ENCODE data around the gene PALM2AKAP2.
A peak's percentile ranks its signal among the peaks of the same experiment; 100 is the strongest.

The PALM2AKAP2 gene

DNA sequence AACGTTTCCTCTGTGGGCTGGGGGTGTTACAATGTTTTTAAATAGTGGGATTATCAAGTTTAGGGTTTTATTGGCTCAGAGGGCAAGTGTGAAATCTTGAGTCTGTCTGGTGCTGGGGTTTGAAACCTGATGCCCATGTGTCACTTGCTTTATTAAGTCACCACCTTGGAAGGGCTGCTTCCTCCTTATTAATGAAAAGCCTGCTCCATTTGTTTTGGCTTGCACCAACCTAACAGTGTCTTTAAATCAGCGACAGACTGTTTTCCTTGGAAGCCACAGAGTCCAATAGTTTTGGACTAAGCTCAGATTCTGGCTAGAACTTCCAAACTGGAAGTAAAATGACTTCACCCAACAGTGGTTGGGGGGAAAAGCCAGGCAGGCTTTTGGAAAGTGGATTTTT lies 10.7 kb upstream of the PALM2AKAP2 start:
- in situ Hi-C loops (cut with HindIII; ENCODE audit: low sequenced_read_pairs) = no loop called here
- peak; percentile 29 for DNase-seq (ENCODE audit: low read depth, low spot score)
- no peak overlapping the region for H3K4me3 ChIP-seq (ENCODE audit: low read depth, low read length)
- TF ChIP-seq, protein P1, sequence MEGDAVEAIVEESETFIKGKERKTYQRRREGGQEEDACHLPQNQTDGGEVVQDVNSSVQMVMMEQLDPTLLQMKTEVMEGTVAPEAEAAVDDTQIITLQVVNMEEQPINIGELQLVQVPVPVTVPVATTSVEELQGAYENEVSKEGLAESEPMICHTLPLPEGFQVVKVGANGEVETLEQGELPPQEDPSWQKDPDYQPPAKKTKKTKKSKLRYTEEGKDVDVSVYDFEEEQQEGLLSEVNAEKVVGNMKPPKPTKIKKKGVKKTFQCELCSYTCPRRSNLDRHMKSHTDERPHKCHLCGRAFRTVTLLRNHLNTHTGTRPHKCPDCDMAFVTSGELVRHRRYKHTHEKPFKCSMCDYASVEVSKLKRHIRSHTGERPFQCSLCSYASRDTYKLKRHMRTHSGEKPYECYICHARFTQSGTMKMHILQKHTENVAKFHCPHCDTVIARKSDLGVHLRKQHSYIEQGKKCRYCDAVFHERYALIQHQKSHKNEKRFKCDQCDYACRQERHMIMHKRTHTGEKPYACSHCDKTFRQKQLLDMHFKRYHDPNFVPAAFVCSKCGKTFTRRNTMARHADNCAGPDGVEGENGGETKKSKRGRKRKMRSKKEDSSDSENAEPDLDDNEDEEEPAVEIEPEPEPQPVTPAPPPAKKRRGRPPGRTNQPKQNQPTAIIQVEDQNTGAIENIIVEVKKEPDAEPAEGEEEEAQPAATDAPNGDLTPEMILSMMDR (IDR thresholded peaks at IDR 0.05; ENCODE audit: low read depth, low read length) = no peak

DNA sequence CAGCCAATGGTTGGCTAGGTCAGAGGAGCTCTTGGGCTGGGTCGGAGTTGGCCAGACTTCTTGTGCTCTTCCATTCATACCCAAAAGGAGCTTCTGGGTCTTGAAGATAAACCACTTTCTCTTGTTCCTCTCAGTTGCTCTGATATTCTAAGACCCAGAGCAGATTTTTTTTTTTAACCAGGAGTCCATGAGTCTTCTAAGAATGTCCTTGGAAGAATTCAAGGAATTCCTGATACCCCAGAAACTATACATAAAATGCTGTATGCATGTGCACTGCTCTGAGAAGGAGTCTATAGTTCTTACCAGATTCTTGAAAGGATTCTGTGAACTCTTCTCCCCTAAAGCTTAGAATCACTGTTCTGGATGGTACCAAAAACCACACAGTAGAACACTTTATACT lies 9.9 kb upstream of the PALM2AKAP2 start:
- DNase-seq (ENCODE audit: low read depth, low spot score) = no peak
- TF ChIP-seq, protein P1 (IDR thresholded peaks at IDR 0.05; ENCODE audit: low read depth, low read length) = no peak
- in situ Hi-C loops (cut with HindIII; ENCODE audit: low sequenced_read_pairs) = no loop called here
- H3K4me3 ChIP-seq (ENCODE audit: low read depth, low read length) = no peak overlapping the region

DNA sequence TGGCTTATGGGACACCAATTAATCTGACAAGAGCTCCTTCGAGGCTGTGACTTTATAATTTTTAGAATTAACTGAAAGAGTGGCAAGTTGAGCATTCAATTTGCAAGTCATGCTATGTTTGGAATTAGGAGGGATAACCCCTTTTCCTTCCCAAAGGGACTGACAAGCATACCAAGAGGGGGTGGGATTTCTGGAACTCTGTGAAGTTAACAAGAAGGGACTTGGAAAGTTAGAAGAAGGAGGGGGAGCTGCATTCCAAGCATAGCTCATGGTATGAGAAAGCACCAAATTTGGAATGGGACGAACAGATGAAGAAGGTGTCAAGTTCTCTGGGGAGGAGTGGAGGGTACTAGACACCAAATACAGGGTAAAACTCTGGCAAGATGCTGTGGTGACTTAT lies 8.9 kb upstream of the PALM2AKAP2 start:
- no peak overlapping the region for H3K4me3 ChIP-seq (ENCODE audit: low read depth, low read length)
- in situ Hi-C loops (cut with HindIII; ENCODE audit: low sequenced_read_pairs) = no loop called here
- TF ChIP-seq, protein P1 (IDR thresholded peaks at IDR 0.05; ENCODE audit: low read depth, low read length) = no peak
- peak; percentile 45 for DNase-seq (ENCODE audit: low read depth, low spot score)

DNA sequence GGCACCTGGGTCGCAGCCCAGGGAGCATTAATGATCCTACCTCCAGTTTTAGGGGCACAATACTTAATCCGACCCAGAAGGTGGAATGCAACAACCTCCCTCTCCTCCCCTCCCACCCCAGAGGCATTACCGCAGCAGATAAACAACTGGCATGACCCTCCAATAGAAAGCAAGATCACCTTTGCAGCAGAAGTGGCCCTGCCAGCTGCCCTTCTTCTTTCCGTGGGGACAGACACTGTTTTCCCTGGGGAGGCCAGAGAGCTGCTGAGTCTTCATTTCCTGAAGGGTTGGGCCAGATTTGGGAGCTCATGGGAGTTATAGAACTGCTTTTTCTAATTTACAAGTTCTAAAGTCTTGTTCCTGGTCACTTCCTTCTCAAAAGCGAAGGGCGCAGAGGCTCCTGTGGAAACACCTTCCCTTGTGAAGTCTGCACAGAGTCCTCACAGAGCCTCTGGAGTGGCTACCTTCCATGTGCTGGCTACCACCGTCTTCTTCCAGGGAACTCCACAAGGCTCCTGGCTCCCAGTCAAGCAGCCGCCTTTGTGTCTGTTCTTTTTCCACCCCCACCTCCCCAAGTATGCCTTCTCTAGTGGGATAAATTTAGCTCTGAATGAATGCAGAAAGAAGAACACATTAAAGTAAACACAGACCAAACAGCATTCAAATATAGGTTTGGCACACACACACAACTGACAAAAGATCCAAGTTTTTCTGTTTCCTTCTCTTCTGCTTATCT lies 8.0 kb upstream of the PALM2AKAP2 start:
- no peak overlapping the region for H3K4me3 ChIP-seq (ENCODE audit: low read depth, low read length)
- TF ChIP-seq, protein P1 (IDR thresholded peaks at IDR 0.05; ENCODE audit: low read depth, low read length) = no peak
- DNase-seq (ENCODE audit: low read depth, low spot score) = peak; percentile 52
- in situ Hi-C loops (cut with HindIII; ENCODE audit: low sequenced_read_pairs) = no loop called here

DNA sequence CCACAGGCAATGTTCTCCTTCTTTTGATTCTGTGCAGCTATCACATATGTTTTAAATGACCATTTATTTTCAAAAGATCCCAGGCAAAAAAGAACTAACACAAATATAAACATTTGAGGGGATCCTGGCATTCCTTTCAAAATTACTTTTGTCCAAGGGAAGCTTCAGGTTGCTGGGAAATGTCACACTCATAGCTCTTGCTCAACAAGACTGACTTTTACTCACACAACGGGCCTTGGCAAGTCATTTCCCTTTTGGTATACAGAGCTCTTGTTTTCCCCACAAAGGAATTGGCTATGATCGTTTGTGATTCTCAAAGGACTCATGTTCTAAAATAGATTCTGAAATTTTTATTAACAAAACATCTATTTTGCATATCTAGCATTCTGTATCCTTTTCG lies 4.5 kb upstream of the PALM2AKAP2 start:
- TF ChIP-seq, protein P1 (IDR thresholded peaks at IDR 0.05; ENCODE audit: low read depth, low read length) = no peak
- in situ Hi-C loops (cut with HindIII; ENCODE audit: low sequenced_read_pairs) = no loop called here
- no peak overlapping the region for H3K4me3 ChIP-seq (ENCODE audit: low read depth, low read length)
- no peak for DNase-seq (ENCODE audit: low read depth, low spot score)

DNA sequence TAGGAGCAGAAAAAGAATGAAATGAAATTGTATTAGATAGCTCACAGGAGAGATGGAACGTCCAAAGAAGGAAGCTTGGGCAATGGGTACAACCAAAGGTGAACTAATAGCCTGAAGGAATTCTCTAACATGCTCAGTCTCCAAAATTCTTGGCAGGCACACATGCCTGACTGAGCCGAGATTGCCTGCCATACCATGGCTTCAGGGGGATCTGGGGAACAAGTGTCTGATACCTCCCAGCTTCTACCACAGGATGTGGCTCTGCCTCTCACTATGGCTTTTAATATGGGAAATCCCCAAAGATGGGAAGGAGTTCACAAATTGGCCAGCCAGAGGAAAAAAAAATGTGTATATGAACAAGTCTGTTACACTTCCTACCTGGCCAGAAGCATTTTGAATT lies 3.6 kb upstream of the PALM2AKAP2 start:
- no peak overlapping the region for H3K4me3 ChIP-seq (ENCODE audit: low read depth, low read length)
- in situ Hi-C loops (cut with HindIII; ENCODE audit: low sequenced_read_pairs) = no loop called here
- TF ChIP-seq, protein P1 (IDR thresholded peaks at IDR 0.05; ENCODE audit: low read depth, low read length) = no peak
- DNase-seq (ENCODE audit: low read depth, low spot score) = no peak
